D721Med (cell line): ENCODE measurements around the gene SMIM7.

Source experiments
- DNase-seq: peaks from one replicate; pipeline ENCODE4 v3.0.0; 2011; ENCODE audit warnings: low spot score; ENCODE audit not compliant: insufficient read length
- FAIRE-seq: peaks from 2 replicates; lab custom pipeline; 2011; peaks lifted over from hg19 to GRCh38; lab: Jason Lieb, UNC
- CTCF ChIP-seq: IDR thresholded peaks from 2 replicates; pipeline ENCODE4 v1.5.1; 2012; ENCODE audit warnings: mild to moderate bottlenecking, control low read depth; ENCODE audit not compliant: insufficient read depth; ENCODE audit errors: missing control alignments

SMIM7 gene

GRCh38 chr19:16620018-16620417, 39.9 kb downstream of the SMIM7 start:
- DNase-seq (no peak), FAIRE-seq (no peak)
- no peak for TF ChIP-seq CTCF

GRCh38 chr19:16619457-16619856, 40.5 kb downstream of the SMIM7 start:
- DNase-seq (no peak), FAIRE-seq (no peak)
- TF ChIP-seq CTCF, result no peak

- no peak for TF ChIP-seq CTCF
- DNase-seq (no peak), FAIRE-seq (no peak)
Observed at GRCh38 chr19:16618248-16618647, 41.7 kb downstream of the SMIM7 start.

GRCh38 chr19:16615808-16616207, 44.1 kb downstream of the SMIM7 start:
- FAIRE-seq (no peak), DNase-seq (no peak)
- no peak for TF ChIP-seq CTCF

GRCh38 chr19:16614941-16615340, 45.0 kb downstream of the SMIM7 start:
- no peak for DNase-seq
- FAIRE-seq, result no peak
- no peak for TF ChIP-seq CTCF

GRCh38 chr19:16613841-16614240, 46.1 kb downstream of the SMIM7 start:
- DNase-seq (no peak), FAIRE-seq (no peak)

GRCh38 chr19:16612636-16613035, 47.3 kb downstream of the SMIM7 start:
- FAIRE-seq (no peak), DNase-seq (no peak)
- TF ChIP-seq CTCF, result no peak

More at GRCh38 chr19:16613841-16614240, 46.1 kb downstream of the SMIM7 start:
- no peak for TF ChIP-seq CTCF
